ENCODE data around the gene DCP1A. TPM values are rescaled to one million over a fixed set of nuclear protein-coding genes. Genes with fewer than 3 reads are reported as not detected.

DCP1A gene
- polyA plus RNA-seq, 1 of the 3 experiments (the other 2 are of a cell fraction), result 12.9 TPM

- H2AFZ ChIP-seq (ENCODE audit: low read depth), result no peak overlapping the region
- H4K20me1 ChIP-seq (ENCODE audit: insufficient read depth), result no peaks in the 10 kb centered on the region
- no peaks in the 10 kb centered on the region for H3K9me2 ChIP-seq
- 0 out of 4 replicates have a peak overlapping the region, but pooled peaks of 1 of the 2 experiments have one; percentile 61 for H3K27ac ChIP-seq (ENCODE audit: low read depth in 2 of 2, low read length in 1 of 2)
- DNase-seq, result no peak
- WGBS (ENCODE audit: low lambda C conversion rate), result 90% methylated on average over 4 of the region's 4 CpGs
- no peak overlapping the region for H3K4me2 ChIP-seq
- H3K9me3 ChIP-seq, result no peaks in the 10 kb centered on the region
- H3K4me3 ChIP-seq (ENCODE audit: low read depth in 2 of 2, low read length in 1 of 2), result no peak overlapping the region
- H3K36me3 ChIP-seq (replicated peaks in 1 of 2; ENCODE audit: control insufficient read depth in 1 of 2, insufficient read depth in 2 of 2, low read length in 1 of 2), result peaks cover 54 to 63% of the 10 kb centered on the region in 2 experiments
- ChIA-PET POLR2A (no interaction called here), CTCF (interaction anchor here (0.8 to 3.2 kb wide), 2 partner anchors 8 to 11 kb away, joined by 3 to 12 read pairs; no protein-coding TSS in a partner anchor)
- no peaks in the 10 kb centered on the region for H3K4me1 ChIP-seq (ENCODE audit: control insufficient read depth in 1 of 2, insufficient read depth in 2 of 2, low read depth in 1 of 2, low read length in 1 of 2)
- no peaks in the 10 kb centered on the region for H3K27me3 ChIP-seq (ENCODE audit: insufficient read depth)
- TF ChIP-seq EZH2phosphoT487 (IDR thresholded peaks at IDR 0.05; ENCODE audit: borderline replicate concordance, low read depth), result no peak
- TF ChIP-seq MXI1 (IDR thresholded peaks at IDR 0.05; ENCODE audit: low read depth, low read length), result no peak
- TF ChIP-seq, protein P1, sequence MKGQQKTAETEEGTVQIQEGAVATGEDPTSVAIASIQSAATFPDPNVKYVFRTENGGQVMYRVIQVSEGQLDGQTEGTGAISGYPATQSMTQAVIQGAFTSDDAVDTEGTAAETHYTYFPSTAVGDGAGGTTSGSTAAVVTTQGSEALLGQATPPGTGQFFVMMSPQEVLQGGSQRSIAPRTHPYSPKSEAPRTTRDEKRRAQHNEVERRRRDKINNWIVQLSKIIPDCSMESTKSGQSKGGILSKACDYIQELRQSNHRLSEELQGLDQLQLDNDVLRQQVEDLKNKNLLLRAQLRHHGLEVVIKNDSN (IDR thresholded peaks at IDR 0.05; ENCODE audit: borderline replicate concordance, low read depth), result no peak
- no peak for TF ChIP-seq ELF1 (IDR thresholded peaks at IDR 0.05)
- TF ChIP-seq RCOR1 (IDR thresholded peaks at IDR 0.05; ENCODE audit: low read length), result no peak
- no peak for TF ChIP-seq TEAD4 (IDR thresholded peaks at IDR 0.05; ENCODE audit: borderline replicate concordance, insufficient read depth)
- TF ChIP-seq, protein P2, sequence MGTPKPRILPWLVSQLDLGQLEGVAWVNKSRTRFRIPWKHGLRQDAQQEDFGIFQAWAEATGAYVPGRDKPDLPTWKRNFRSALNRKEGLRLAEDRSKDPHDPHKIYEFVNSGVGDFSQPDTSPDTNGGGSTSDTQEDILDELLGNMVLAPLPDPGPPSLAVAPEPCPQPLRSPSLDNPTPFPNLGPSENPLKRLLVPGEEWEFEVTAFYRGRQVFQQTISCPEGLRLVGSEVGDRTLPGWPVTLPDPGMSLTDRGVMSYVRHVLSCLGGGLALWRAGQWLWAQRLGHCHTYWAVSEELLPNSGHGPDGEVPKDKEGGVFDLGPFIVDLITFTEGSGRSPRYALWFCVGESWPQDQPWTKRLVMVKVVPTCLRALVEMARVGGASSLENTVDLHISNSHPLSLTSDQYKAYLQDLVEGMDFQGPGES (IDR thresholded peaks at IDR 0.05; ENCODE audit: low read depth, low read length), result no peak
- TF ChIP-seq RXRA (IDR thresholded peaks at IDR 0.05; ENCODE audit: borderline replicate concordance, low read depth), result no peak
- no peak for TF ChIP-seq NRF1 (IDR thresholded peaks at IDR 0.05; ENCODE audit: low read depth, low read length)
- TF ChIP-seq SMC3 (IDR thresholded peaks at IDR 0.05; ENCODE audit: low read depth, low read length), result no peak
- TF ChIP-seq EP300 (IDR thresholded peaks at IDR 0.05; ENCODE audit: borderline replicate concordance in 1 of 2, low read depth in 1 of 2, low read length in 1 of 2), result no peak
- no peak for TF ChIP-seq JUND (IDR thresholded peaks at IDR 0.05)
- H3K79me2 ChIP-seq (ENCODE audit: insufficient read depth), result no peaks in the 10 kb centered on the region
- H3K9ac ChIP-seq, result no peak overlapping the region
- H3F3A ChIP-seq (replicated peaks; ENCODE audit: insufficient read depth), result peaks cover 11% of the 10 kb centered on the region
These were observed 59.1 kb downstream of the DCP1A start for GRCh38 chr3:53288214-53288613.

DNA sequence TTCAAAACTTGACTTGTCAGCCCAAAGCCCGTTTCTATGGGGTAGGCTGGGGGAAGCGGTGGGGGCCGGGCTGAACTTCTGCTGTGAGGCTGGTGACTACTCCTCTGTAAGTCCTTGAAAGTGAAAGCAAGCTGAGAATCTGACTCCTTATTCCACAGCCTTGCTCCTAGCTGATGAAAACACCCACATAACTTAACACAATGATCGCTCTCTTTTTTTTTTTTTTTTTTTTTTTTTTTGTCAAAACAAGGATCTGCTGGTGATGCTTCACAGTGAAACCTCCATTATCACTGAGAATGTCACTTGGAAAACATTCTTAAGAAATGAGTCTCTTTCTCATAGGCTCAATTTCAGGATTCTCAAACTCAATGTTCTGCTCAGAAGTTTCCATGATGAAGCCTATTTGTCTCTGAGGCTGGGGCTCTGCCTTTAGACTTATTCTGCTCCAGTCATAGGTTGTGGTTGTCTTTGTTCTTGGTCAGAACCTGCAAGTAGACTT is 60.2 kb downstream of the DCP1A start:
- ChIA-PET POLR2A (no interaction called here), CTCF (interaction anchor here (1.3 to 1.7 kb wide), 2 partner anchors 12 to 13 kb away, joined by 4 to 8 read pairs; no protein-coding TSS in a partner anchor)
- 98% methylated on average over 4 of the region's 4 CpGs for WGBS (ENCODE audit: low lambda C conversion rate)
- no peak overlapping the region for H3K4me3 ChIP-seq (ENCODE audit: low read depth in 2 of 2, low read length in 1 of 2)
- peaks cover 11% of the 10 kb centered on the region for H3F3A ChIP-seq (replicated peaks; ENCODE audit: insufficient read depth)
- no peak overlapping the region for H3K9ac ChIP-seq
- H3K79me2 ChIP-seq (ENCODE audit: insufficient read depth), result no peaks in the 10 kb centered on the region
- H3K27me3 ChIP-seq (ENCODE audit: insufficient read depth), result no peaks in the 10 kb centered on the region
- H3K36me3 ChIP-seq (replicated peaks in 1 of 2; ENCODE audit: control insufficient read depth in 1 of 2, insufficient read depth in 2 of 2, low read length in 1 of 2), result peaks cover 63 to 64% of the 10 kb centered on the region in 2 experiments
- H3K9me3 ChIP-seq, result no peaks in the 10 kb centered on the region
- no peaks in the 10 kb centered on the region for H4K20me1 ChIP-seq (ENCODE audit: insufficient read depth)
- H3K27ac ChIP-seq (ENCODE audit: low read depth in 2 of 2, low read length in 1 of 2), result peak overlapping the region in 1 of 2 experiments; percentile 61; a peak in 2 of 4 replicates
- H3K9me2 ChIP-seq, result no peaks in the 10 kb centered on the region
- peak overlapping the region; percentile 23; the same call in 1 of the 2 replicates for H3K4me2 ChIP-seq
- no peak for DNase-seq
- H3K4me1 ChIP-seq (ENCODE audit: control insufficient read depth in 1 of 2, insufficient read depth in 2 of 2, low read depth in 1 of 2, low read length in 1 of 2), result no peaks in the 10 kb centered on the region
- no peak for TF ChIP-seq NFIC (IDR thresholded peaks at IDR 0.05; ENCODE audit: borderline replicate concordance)
- TF ChIP-seq FOXM1 (IDR thresholded peaks at IDR 0.05; ENCODE audit: low read depth), result no peak
- no peak for TF ChIP-seq TEAD4 (IDR thresholded peaks at IDR 0.05; ENCODE audit: borderline replicate concordance, insufficient read depth)
- no peak for TF ChIP-seq EZH2phosphoT487 (IDR thresholded peaks at IDR 0.05; ENCODE audit: borderline replicate concordance, low read depth)
- TF ChIP-seq FOXJ3 (CRISPR knock-in tag; IDR thresholded peaks at IDR 0.05), result no peak
- TF ChIP-seq, protein P2 (IDR thresholded peaks at IDR 0.05; ENCODE audit: low read depth, low read length), result no peak
- no peak for TF ChIP-seq YY1 (IDR thresholded peaks at IDR 0.05; ENCODE audit: low read depth)
- TF ChIP-seq JUND (IDR thresholded peaks at IDR 0.05), result no peak
- TF ChIP-seq ELF1 (IDR thresholded peaks at IDR 0.05), result no peak
- no peak for TF ChIP-seq RAD21 (IDR thresholded peaks at IDR 0.05; ENCODE audit: low read length)
- TF ChIP-seq, protein P3, sequence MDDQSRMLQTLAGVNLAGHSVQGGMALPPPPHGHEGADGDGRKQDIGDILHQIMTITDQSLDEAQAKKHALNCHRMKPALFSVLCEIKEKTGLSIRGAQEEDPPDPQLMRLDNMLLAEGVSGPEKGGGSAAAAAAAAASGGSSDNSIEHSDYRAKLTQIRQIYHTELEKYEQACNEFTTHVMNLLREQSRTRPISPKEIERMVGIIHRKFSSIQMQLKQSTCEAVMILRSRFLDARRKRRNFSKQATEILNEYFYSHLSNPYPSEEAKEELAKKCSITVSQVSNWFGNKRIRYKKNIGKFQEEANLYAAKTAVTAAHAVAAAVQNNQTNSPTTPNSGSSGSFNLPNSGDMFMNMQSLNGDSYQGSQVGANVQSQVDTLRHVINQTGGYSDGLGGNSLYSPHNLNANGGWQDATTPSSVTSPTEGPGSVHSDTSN (IDR thresholded peaks at IDR 0.05), result no peak
- no peak for TF ChIP-seq RFX5 (IDR thresholded peaks at IDR 0.05; ENCODE audit: low read length)
- TF ChIP-seq MAX (IDR thresholded peaks at IDR 0.05; ENCODE audit: low read depth), result no peak
- H2AFZ ChIP-seq (ENCODE audit: low read depth), result no peak overlapping the region

All from SK-N-SH (cell line).